Measurements from ENCODE around the gene ULBP2.
"Not testable (repeated sequence)": the region's sequence is repeated elsewhere in the genome, so short reads cannot be mapped to it uniquely, and the experiment has no call there.

The ULBP2 gene

GRCh38 chr6:149918151-149918905 lies 23.5 kb upstream of the ULBP2 start:
- no peaks in the 10 kb centered on the region for H3K36me3 ChIP-seq (ENCODE audit: insufficient read depth)
- no peak overlapping the region for H3K4me3 ChIP-seq (IDR thresholded peaks at IDR 0.05; ENCODE audit: insufficient read depth, low read depth, low read length)
- H3K27ac ChIP-seq, result no peak overlapping the region
- H3K9ac ChIP-seq, result no peak overlapping the region
- peaks cover 41% of the 10 kb centered on the region for H3K27me3 ChIP-seq (ENCODE audit: insufficient read depth, low read depth)
- no peak overlapping the region for H2AFZ ChIP-seq (ENCODE audit: low read depth)
- H3K79me2 ChIP-seq (ENCODE audit: insufficient read depth, low read depth), result no peaks in the 10 kb centered on the region
- H3K4me2 ChIP-seq, result no peak overlapping the region
- H4K20me1 ChIP-seq (ENCODE audit: insufficient read depth), result no peaks in the 10 kb centered on the region
- TF ChIP-seq, protein P1, sequence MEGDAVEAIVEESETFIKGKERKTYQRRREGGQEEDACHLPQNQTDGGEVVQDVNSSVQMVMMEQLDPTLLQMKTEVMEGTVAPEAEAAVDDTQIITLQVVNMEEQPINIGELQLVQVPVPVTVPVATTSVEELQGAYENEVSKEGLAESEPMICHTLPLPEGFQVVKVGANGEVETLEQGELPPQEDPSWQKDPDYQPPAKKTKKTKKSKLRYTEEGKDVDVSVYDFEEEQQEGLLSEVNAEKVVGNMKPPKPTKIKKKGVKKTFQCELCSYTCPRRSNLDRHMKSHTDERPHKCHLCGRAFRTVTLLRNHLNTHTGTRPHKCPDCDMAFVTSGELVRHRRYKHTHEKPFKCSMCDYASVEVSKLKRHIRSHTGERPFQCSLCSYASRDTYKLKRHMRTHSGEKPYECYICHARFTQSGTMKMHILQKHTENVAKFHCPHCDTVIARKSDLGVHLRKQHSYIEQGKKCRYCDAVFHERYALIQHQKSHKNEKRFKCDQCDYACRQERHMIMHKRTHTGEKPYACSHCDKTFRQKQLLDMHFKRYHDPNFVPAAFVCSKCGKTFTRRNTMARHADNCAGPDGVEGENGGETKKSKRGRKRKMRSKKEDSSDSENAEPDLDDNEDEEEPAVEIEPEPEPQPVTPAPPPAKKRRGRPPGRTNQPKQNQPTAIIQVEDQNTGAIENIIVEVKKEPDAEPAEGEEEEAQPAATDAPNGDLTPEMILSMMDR (conservative IDR thresholded peaks at IDR 0.05; ENCODE audit: low read depth, low read length), result no peak
- no peaks in the 10 kb centered on the region for H3K4me1 ChIP-seq (ENCODE audit: low read depth, poor library complexity, severe bottlenecking)

DNA sequence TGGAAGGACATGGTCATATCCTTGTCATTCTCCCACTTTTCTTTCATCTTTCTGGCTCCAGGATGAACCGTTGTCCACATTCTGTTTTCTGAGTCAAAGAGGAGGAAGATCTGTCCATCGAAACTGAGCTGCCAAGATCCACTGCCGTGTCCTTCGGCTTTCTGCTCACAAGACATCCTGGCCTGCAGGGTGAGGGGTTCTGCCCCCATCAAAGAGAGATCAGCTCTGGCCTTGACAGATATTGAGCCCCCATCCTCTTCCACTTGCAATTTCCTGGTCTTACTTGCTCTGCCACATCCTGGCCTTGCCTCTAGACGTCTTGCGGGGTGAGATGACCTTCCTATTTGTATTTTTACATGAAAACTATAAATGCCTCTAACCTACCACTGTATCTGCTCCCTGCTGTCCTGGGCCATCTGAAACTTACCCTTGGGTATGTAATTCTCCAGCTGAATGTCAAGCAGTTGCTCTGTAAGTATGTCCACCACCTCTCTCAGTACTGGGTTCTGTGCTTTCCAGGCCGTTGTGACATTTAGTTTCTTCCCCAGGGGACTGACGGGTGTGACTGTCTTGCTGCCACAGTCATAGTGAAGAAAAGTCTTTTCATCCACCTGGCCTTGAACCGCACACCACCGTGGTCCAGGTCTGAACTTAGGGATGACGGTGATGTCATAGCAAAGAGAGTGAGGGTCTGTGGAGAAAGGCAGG lies 22.5 kb upstream of the ULBP2 start:
- H3K27me3 ChIP-seq (ENCODE audit: insufficient read depth, low read depth), result peaks cover 40% of the 10 kb centered on the region

GRCh38 chr6:149919834-149920225 lies 22.0 kb upstream of the ULBP2 start:
- Histone ChIP-seq H3K79me2 (ENCODE audit: insufficient read depth, low read depth) (no peaks in the 10 kb centered on the region), H3K27ac (no peak overlapping the region), H3K9ac (no peak overlapping the region), H3K4me3 (IDR thresholded peaks at IDR 0.05; ENCODE audit: insufficient read depth, low read depth, low read length) (no peak overlapping the region), H3K4me2 (no peak overlapping the region), H3K4me1 (ENCODE audit: low read depth, poor library complexity, severe bottlenecking) (no peaks in the 10 kb centered on the region), H3K27me3 (ENCODE audit: insufficient read depth, low read depth) (peaks cover 41% of the 10 kb centered on the region), H2AFZ (ENCODE audit: low read depth) (no peak overlapping the region), H3K36me3 (ENCODE audit: insufficient read depth) (no peaks in the 10 kb centered on the region), H4K20me1 (ENCODE audit: insufficient read depth) (no peaks in the 10 kb centered on the region)
- TF ChIP-seq, protein P1 (conservative IDR thresholded peaks at IDR 0.05; ENCODE audit: low read depth, low read length), result no peak

More for the DNA sequence above, 22.5 kb upstream of the ULBP2 start:
- H3K27ac ChIP-seq; H3K4me2 ChIP-seq; H3K4me3 ChIP-seq (IDR thresholded peaks at IDR 0.05; ENCODE audit: insufficient read depth, low read depth, low read length); H3K4me1 ChIP-seq (ENCODE audit: low read depth, poor library complexity, severe bottlenecking); H3K36me3 ChIP-seq (ENCODE audit: insufficient read depth); H2AFZ ChIP-seq (ENCODE audit: low read depth); H4K20me1 ChIP-seq (ENCODE audit: insufficient read depth); H3K9ac ChIP-seq; H3K79me2 ChIP-seq (ENCODE audit: insufficient read depth, low read depth): not testable (repeated sequence)

GRCh38 chr6:149921361-149921760 lies 20.5 kb upstream of the ULBP2 start:
- H3K27me3 ChIP-seq (ENCODE audit: insufficient read depth, low read depth), result peaks cover 50% of the 10 kb centered on the region
- TF ChIP-seq, protein P1 (conservative IDR thresholded peaks at IDR 0.05; ENCODE audit: low read depth, low read length), result no peak

DNA sequence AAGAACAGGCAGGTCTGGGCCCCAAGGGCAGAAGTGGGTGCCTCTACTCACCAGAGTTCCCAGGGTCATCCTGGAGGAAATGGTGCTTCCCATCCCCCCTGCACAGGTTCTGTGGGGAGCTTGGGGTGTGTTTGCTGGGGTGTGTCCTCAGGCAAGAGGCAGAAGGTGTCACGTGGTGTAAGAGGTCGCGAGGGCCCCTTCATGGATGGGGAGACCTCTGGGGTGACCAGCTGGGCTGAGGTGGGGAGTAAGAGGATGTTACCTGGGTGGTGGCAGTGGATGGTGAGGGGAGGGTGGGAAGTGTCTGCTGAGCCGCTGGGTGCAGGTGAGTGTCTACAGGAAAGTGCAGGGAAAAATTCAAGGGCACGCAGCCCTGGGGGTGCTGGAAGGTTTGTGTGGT lies 19.7 kb upstream of the ULBP2 start:
- H3K4me1 ChIP-seq (ENCODE audit: low read depth, poor library complexity, severe bottlenecking); H3K9ac ChIP-seq; H3K79me2 ChIP-seq (ENCODE audit: insufficient read depth, low read depth); H4K20me1 ChIP-seq (ENCODE audit: insufficient read depth); H3K4me2 ChIP-seq; H2AFZ ChIP-seq (ENCODE audit: low read depth); H3K36me3 ChIP-seq (ENCODE audit: insufficient read depth); H3K4me3 ChIP-seq (IDR thresholded peaks at IDR 0.05; ENCODE audit: insufficient read depth, low read depth, low read length); H3K27ac ChIP-seq: not testable (repeated sequence)
- H3K27me3 ChIP-seq (ENCODE audit: insufficient read depth, low read depth), result peaks cover 56% of the 10 kb centered on the region

More at GRCh38 chr6:149921361-149921760, 20.5 kb upstream of the ULBP2 start:
- no peak overlapping the region for H3K9ac ChIP-seq
- no peak overlapping the region for H3K4me2 ChIP-seq
- H3K79me2 ChIP-seq (ENCODE audit: insufficient read depth, low read depth), result no peaks in the 10 kb centered on the region
- H3K4me3 ChIP-seq (IDR thresholded peaks at IDR 0.05; ENCODE audit: insufficient read depth, low read depth, low read length), result no peak overlapping the region
- H3K4me1 ChIP-seq (ENCODE audit: low read depth, poor library complexity, severe bottlenecking), result no peaks in the 10 kb centered on the region
- no peak overlapping the region for H2AFZ ChIP-seq (ENCODE audit: low read depth)
- H4K20me1 ChIP-seq (ENCODE audit: insufficient read depth), result no peaks in the 10 kb centered on the region
- H3K36me3 ChIP-seq (ENCODE audit: insufficient read depth), result no peaks in the 10 kb centered on the region
- no peak overlapping the region for H3K27ac ChIP-seq

Data from KMS-11 (cell line).